ENCODE results near the gene TUT7.

Gene TUT7

DNA sequence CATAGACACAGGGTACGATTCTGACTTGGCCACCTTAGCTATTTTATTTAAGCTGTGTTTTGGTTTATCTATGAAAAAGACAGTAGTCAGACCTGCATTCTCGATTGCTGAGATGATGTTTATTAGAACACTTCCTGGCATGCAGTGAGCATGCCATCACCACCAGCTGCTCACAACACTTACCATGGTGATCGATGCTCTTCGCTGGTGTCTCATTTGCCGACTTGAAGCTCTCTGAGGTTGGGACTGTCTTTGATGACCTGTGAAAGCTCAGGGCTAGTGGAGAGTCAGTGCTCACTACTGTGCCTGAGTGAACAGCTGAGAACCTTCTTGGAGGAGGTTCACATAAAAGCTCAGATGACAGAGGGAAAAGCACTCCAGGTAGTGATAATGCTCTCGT, 90.3 kb downstream of the TUT7 start:
- H3K9me3 ChIP-seq (ENCODE audit: control insufficient read depth, insufficient read depth, low read depth, low read length), result no peaks in the 10 kb centered on the region
- CTCF ChIA-PET, result no interaction called here
- peaks cover 3 to 45% of the 10 kb centered on the region in 2 experiments; a peak in 2 of 3 replicates for H3K36me3 ChIP-seq (ENCODE audit: control insufficient read depth in 2 of 2, insufficient read depth in 1 of 2, low read length in 2 of 2)
- H3K4me3 ChIP-seq (ENCODE audit: low read depth, low read length), result no peak overlapping the region
- TF ChIP-seq ZNF830 (tag by site-specific recombination; IDR thresholded peaks at IDR 0.05; ENCODE audit: low read depth), result no peak
- TF ChIP-seq ZBTB11 (tag by site-specific recombination; conservative IDR thresholded peaks at IDR 0.05; ENCODE audit: low read depth), result no peak
- TF ChIP-seq, protein P1, sequence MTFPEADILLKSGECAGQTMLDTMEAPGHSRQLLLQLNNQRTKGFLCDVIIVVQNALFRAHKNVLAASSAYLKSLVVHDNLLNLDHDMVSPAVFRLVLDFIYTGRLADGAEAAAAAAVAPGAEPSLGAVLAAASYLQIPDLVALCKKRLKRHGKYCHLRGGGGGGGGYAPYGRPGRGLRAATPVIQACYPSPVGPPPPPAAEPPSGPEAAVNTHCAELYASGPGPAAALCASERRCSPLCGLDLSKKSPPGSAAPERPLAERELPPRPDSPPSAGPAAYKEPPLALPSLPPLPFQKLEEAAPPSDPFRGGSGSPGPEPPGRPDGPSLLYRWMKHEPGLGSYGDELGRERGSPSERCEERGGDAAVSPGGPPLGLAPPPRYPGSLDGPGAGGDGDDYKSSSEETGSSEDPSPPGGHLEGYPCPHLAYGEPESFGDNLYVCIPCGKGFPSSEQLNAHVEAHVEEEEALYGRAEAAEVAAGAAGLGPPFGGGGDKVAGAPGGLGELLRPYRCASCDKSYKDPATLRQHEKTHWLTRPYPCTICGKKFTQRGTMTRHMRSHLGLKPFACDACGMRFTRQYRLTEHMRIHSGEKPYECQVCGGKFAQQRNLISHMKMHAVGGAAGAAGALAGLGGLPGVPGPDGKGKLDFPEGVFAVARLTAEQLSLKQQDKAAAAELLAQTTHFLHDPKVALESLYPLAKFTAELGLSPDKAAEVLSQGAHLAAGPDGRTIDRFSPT (tag by site-specific recombination; IDR thresholded peaks at IDR 0.05), result no peak
- TF ChIP-seq ZNF626 (tag by site-specific recombination; IDR thresholded peaks at IDR 0.05), result no peak
- TF ChIP-seq, protein P2, sequence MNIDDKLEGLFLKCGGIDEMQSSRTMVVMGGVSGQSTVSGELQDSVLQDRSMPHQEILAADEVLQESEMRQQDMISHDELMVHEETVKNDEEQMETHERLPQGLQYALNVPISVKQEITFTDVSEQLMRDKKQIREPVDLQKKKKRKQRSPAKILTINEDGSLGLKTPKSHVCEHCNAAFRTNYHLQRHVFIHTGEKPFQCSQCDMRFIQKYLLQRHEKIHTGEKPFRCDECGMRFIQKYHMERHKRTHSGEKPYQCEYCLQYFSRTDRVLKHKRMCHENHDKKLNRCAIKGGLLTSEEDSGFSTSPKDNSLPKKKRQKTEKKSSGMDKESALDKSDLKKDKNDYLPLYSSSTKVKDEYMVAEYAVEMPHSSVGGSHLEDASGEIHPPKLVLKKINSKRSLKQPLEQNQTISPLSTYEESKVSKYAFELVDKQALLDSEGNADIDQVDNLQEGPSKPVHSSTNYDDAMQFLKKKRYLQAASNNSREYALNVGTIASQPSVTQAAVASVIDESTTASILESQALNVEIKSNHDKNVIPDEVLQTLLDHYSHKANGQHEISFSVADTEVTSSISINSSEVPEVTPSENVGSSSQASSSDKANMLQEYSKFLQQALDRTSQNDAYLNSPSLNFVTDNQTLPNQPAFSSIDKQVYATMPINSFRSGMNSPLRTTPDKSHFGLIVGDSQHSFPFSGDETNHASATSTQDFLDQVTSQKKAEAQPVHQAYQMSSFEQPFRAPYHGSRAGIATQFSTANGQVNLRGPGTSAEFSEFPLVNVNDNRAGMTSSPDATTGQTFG (tag by site-specific recombination; IDR thresholded peaks at IDR 0.05; ENCODE audit: borderline replicate concordance), result no peak
- no peak for TF ChIP-seq ZNF792 (tag by site-specific recombination; IDR thresholded peaks at IDR 0.05)
- TF ChIP-seq, protein P3, sequence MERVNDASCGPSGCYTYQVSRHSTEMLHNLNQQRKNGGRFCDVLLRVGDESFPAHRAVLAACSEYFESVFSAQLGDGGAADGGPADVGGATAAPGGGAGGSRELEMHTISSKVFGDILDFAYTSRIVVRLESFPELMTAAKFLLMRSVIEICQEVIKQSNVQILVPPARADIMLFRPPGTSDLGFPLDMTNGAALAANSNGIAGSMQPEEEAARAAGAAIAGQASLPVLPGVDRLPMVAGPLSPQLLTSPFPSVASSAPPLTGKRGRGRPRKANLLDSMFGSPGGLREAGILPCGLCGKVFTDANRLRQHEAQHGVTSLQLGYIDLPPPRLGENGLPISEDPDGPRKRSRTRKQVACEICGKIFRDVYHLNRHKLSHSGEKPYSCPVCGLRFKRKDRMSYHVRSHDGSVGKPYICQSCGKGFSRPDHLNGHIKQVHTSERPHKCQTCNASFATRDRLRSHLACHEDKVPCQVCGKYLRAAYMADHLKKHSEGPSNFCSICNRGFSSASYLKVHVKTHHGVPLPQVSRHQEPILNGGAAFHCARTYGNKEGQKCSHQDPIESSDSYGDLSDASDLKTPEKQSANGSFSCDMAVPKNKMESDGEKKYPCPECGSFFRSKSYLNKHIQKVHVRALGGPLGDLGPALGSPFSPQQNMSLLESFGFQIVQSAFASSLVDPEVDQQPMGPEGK (tag by site-specific recombination; IDR thresholded peaks at IDR 0.05), result no peak
- no peak for TF ChIP-seq ZNF76 (tag by site-specific recombination; IDR thresholded peaks at IDR 0.05; ENCODE audit: borderline replicate concordance, low read depth)
- TF ChIP-seq KLF1 (tag by site-specific recombination; IDR thresholded peaks at IDR 0.05), result no peak
- TF ChIP-seq OVOL3 (tag by site-specific recombination; IDR thresholded peaks at IDR 0.05), result no peak
- TF ChIP-seq ZNF433 (tag by site-specific recombination; IDR thresholded peaks at IDR 0.05; ENCODE audit: low read depth), result no peak
- TF ChIP-seq ZNF157 (tag by site-specific recombination; IDR thresholded peaks at IDR 0.05), result no peak
- no peak for TF ChIP-seq ZNF560 (tag by site-specific recombination; IDR thresholded peaks at IDR 0.05; ENCODE audit: borderline replicate concordance)
- TF ChIP-seq ZNF391 (tag by site-specific recombination; IDR thresholded peaks at IDR 0.05; ENCODE audit: borderline replicate concordance, low read depth), result no peak
- TF ChIP-seq ZBTB49 (tag by site-specific recombination; IDR thresholded peaks at IDR 0.05; ENCODE audit: low read depth), result no peak
- no peak for TF ChIP-seq ZFP3 (tag by site-specific recombination; IDR thresholded peaks at IDR 0.05; ENCODE audit: low read depth)
- TF ChIP-seq ZNF48 (tag by site-specific recombination; IDR thresholded peaks at IDR 0.05), result no peak
- TF ChIP-seq ZNF501 (tag by site-specific recombination; IDR thresholded peaks at IDR 0.05), result no peak
- POLR2A ChIA-PET, result interaction anchor here (2.1 kb wide), 1 partner anchor 19 kb away, joined by 4 read pairs; the partner anchor contains the start of gene ISCA1
- no peaks in the 10 kb centered on the region for H3K4me1 ChIP-seq (ENCODE audit: control insufficient read depth, insufficient read depth, low read length)
- no peak overlapping the region for H3K27ac ChIP-seq (ENCODE audit: extremely low read depth, low read depth, low read length)
